ENCODE data around the gene CMC1.

The CMC1 gene

GRCh38 chr3:28299705-28300104 is 58.3 kb downstream of the CMC1 start:
- TF ChIP-seq TEAD4 (IDR thresholded peaks at IDR 0.05) (no peak), ZBTB7A (IDR thresholded peaks at IDR 0.05; ENCODE audit: low read depth) (no peak), EP300 (IDR thresholded peaks at IDR 0.05; ENCODE audit: borderline replicate concordance) (no peak), TAF1 (IDR thresholded peaks at IDR 0.05; ENCODE audit: low read depth) (no peak), RAD21 (IDR thresholded peaks at IDR 0.05; ENCODE audit: low read depth) (no peak), CEBPB (IDR thresholded peaks at IDR 0.05) (no peak), FOXM1 (IDR thresholded peaks at IDR 0.05; ENCODE audit: borderline replicate concordance, low read depth) (no peak), YY1 (IDR thresholded peaks at IDR 0.05; ENCODE audit: low read depth) (no peak), MAX (IDR thresholded peaks at IDR 0.05) (no peak), EGR1 (IDR thresholded peaks at IDR 0.05) (no peak), TCF12 (IDR thresholded peaks at IDR 0.05; ENCODE audit: low read depth) (no peak), NFIC (IDR thresholded peaks at IDR 0.05) (no peak), CREB1 (IDR thresholded peaks at IDR 0.05; ENCODE audit: low read depth) (no peak), USF1 (IDR thresholded peaks at IDR 0.05) (no peak), REST (IDR thresholded peaks at IDR 0.05; ENCODE audit: low read depth) (no peak)

DNA sequence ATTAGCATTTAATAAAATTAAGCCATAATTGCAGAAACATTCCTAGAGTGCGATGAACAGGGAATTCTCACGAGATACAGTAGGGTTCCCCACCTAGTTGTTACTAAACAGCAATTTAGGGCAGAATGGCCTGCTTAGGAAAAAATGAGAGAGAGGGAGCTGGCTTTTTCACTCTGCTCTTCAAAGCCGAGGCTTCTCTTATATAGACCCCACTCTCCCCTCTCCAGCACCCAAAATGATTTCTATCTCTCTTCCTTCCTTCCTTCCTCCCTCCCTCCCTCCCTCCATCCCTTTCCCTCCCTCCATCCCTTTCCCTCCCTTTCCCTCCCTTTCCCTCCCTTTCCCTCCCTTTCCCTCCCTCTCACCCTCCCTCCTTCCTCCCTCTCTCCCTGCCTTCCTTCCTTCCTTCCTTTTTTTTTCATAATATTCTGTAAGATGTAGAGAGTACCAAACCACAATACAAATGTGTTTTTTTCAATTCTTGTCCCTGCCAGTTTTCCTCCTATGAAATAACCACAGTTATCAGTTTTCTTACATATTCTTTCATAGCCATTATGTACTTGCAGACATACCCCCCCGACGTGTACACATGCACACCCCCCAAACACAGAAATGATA is 59.0 kb downstream of the CMC1 start:
- TF ChIP-seq MAX (IDR thresholded peaks at IDR 0.05) (no peak), NFIC (IDR thresholded peaks at IDR 0.05) (no peak), TAF1 (IDR thresholded peaks at IDR 0.05; ENCODE audit: low read depth) (no peak), REST (IDR thresholded peaks at IDR 0.05; ENCODE audit: low read depth) (no peak), YY1 (IDR thresholded peaks at IDR 0.05; ENCODE audit: low read depth) (no peak), EP300 (IDR thresholded peaks at IDR 0.05; ENCODE audit: borderline replicate concordance) (no peak), RAD21 (IDR thresholded peaks at IDR 0.05; ENCODE audit: low read depth) (no peak), CEBPB (IDR thresholded peaks at IDR 0.05) (no peak), EGR1 (IDR thresholded peaks at IDR 0.05) (no peak)

DNA sequence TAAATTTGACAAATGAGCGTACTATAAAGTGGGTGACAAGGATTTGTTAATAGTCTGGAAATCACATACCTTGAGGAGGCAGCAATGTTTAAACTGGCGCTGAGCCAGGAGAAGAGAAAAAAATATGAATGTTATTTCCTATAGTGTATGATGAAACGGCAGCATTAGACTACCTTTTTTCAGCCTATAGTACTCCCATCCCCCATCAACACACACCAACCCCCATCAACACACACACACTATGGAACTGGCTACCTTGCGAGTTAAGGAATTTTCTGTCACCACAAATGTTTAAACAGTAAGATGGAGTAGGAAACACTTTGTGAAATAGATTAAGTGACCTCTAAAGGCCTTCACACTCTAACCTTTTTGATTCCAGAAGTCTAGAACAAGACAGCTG is 60.3 kb downstream of the CMC1 start:
- no peak for TF ChIP-seq EGR1 (IDR thresholded peaks at IDR 0.05)
- TF ChIP-seq ZBTB7A (IDR thresholded peaks at IDR 0.05; ENCODE audit: low read depth) = no peak
- no peak for TF ChIP-seq FOXM1 (IDR thresholded peaks at IDR 0.05; ENCODE audit: borderline replicate concordance, low read depth)
- no peak for TF ChIP-seq TAF1 (IDR thresholded peaks at IDR 0.05; ENCODE audit: low read depth)
- TF ChIP-seq USF1 (IDR thresholded peaks at IDR 0.05) = no peak
- TF ChIP-seq YY1 (IDR thresholded peaks at IDR 0.05; ENCODE audit: low read depth) = no peak
- no peak for TF ChIP-seq MAX (IDR thresholded peaks at IDR 0.05)
- TF ChIP-seq TEAD4 (IDR thresholded peaks at IDR 0.05) = no peak
- no peak for TF ChIP-seq NFIC (IDR thresholded peaks at IDR 0.05)
- no peak for TF ChIP-seq RAD21 (IDR thresholded peaks at IDR 0.05; ENCODE audit: low read depth)

GRCh38 chr3:28308196-28308595 is 66.8 kb downstream of the CMC1 start:
- TF ChIP-seq TCF12 (IDR thresholded peaks at IDR 0.05; ENCODE audit: low read depth) = no peak
- no peak for TF ChIP-seq TAF1 (IDR thresholded peaks at IDR 0.05; ENCODE audit: low read depth)
- no peak for TF ChIP-seq RAD21 (IDR thresholded peaks at IDR 0.05; ENCODE audit: low read depth)
- no peak for TF ChIP-seq USF1 (IDR thresholded peaks at IDR 0.05)
- TF ChIP-seq YY1 (IDR thresholded peaks at IDR 0.05; ENCODE audit: low read depth) = no peak
- TF ChIP-seq CEBPB (IDR thresholded peaks at IDR 0.05) = no peak
- TF ChIP-seq REST (IDR thresholded peaks at IDR 0.05; ENCODE audit: low read depth) = no peak
- no peak for TF ChIP-seq CREB1 (IDR thresholded peaks at IDR 0.05; ENCODE audit: low read depth)
- TF ChIP-seq TEAD4 (IDR thresholded peaks at IDR 0.05) = no peak
- TF ChIP-seq EP300 (IDR thresholded peaks at IDR 0.05; ENCODE audit: borderline replicate concordance) = no peak
- no peak for TF ChIP-seq ZBTB7A (IDR thresholded peaks at IDR 0.05; ENCODE audit: low read depth)
- TF ChIP-seq FOXM1 (IDR thresholded peaks at IDR 0.05; ENCODE audit: borderline replicate concordance, low read depth) = no peak
- no peak for TF ChIP-seq NFIC (IDR thresholded peaks at IDR 0.05)
- no peak for TF ChIP-seq MAX (IDR thresholded peaks at IDR 0.05)
- TF ChIP-seq EGR1 (IDR thresholded peaks at IDR 0.05) = no peak

Measured in Ishikawa (cell line).